Pons (tissue), 1 donor: Measurements from ENCODE around the gene SMIM34.
"Not testable (repeated sequence)": the region's sequence is repeated elsewhere in the genome, so short reads cannot be mapped to it uniquely, and the experiment has no call there.

Experiments used
- DNase-seq: peaks from one replicate; pipeline ENCODE4 v3.0.0-alpha.2; 2016; ENCODE audit warnings: low spot score

Gene SMIM34

GRCh38 chr21:34423805-34424204 lies at the start of gene SMIM34:
Gene SMIM34, minus strand, starts transcription at chr21:34423951. Its CDS starts 112 bp downstream, at chr21:34423839.
- DNase-seq = not testable (repeated sequence)

- DNase-seq = not testable (repeated sequence)
These were observed 43.6 kb upstream of the SMIM34 start for GRCh38 chr21:34467333-34467732.

- DNase-seq = not testable (repeated sequence)
These were observed 35.7 kb upstream of the SMIM34 start for GRCh38 chr21:34459426-34459825.

GRCh38 chr21:34458266-34458665 lies 34.5 kb upstream of the SMIM34 start:
- DNase-seq = not testable (repeated sequence)

- DNase-seq = not testable (repeated sequence)
These were observed 32.4 kb upstream of the SMIM34 start for GRCh38 chr21:34456180-34456579.

- DNase-seq = not testable (repeated sequence)
These were observed 31.9 kb upstream of the SMIM34 start for GRCh38 chr21:34455628-34456027.

GRCh38 chr21:34447018-34447417 lies 23.3 kb upstream of the SMIM34 start:
- not testable (repeated sequence) for DNase-seq

GRCh38 chr21:34443486-34443885 lies 19.7 kb upstream of the SMIM34 start:
- DNase-seq = not testable (repeated sequence)

- not testable (repeated sequence) for DNase-seq
These were observed 6.0 kb upstream of the SMIM34 start for GRCh38 chr21:34429710-34430109.

- not testable (repeated sequence) for DNase-seq
These were observed 4.7 kb upstream of the SMIM34 start for GRCh38 chr21:34428441-34428840.

- not testable (repeated sequence) for DNase-seq
These were observed 3.6 kb upstream of the SMIM34 start for GRCh38 chr21:34427339-34427738.

GRCh38 chr21:34417448-34418077 lies 6.2 kb downstream of the SMIM34 start:
- not testable (repeated sequence) for DNase-seq

- not testable (repeated sequence) for DNase-seq
These were observed 16.5 kb downstream of the SMIM34 start for GRCh38 chr21:34407294-34407693.

- not testable (repeated sequence) for DNase-seq
These were observed 17.1 kb downstream of the SMIM34 start for GRCh38 chr21:34406676-34407075.

GRCh38 chr21:34406102-34406501 lies 17.6 kb downstream of the SMIM34 start:
- not testable (repeated sequence) for DNase-seq

- DNase-seq = not testable (repeated sequence)
These were observed 18.1 kb downstream of the SMIM34 start for GRCh38 chr21:34405686-34406085.

- not testable (repeated sequence) for DNase-seq
These were observed 19.0 kb downstream of the SMIM34 start for GRCh38 chr21:34404742-34405141.

- not testable (repeated sequence) for DNase-seq
These were observed 23.2 kb downstream of the SMIM34 start for GRCh38 chr21:34400522-34400921.

GRCh38 chr21:34383724-34384415 lies 39.9 kb downstream of the SMIM34 start:
- DNase-seq = not testable (repeated sequence)

- DNase-seq = not testable (repeated sequence)
These were observed 40.6 kb downstream of the SMIM34 start for GRCh38 chr21:34383138-34383537.

GRCh38 chr21:34375619-34375972 lies 48.2 kb downstream of the SMIM34 start:
- not testable (repeated sequence) for DNase-seq

GRCh38 chr21:34374940-34375618 lies 48.7 kb downstream of the SMIM34 start, which contains the start of gene SMIM11:
Gene SMIM11, plus strand, starts transcription at chr21:34375507. Its CDS starts 3,998 bp downstream, at chr21:34379505.
- not testable (repeated sequence) for DNase-seq

- DNase-seq = not testable (repeated sequence)
These were observed 49.3 kb downstream of the SMIM34 start for GRCh38 chr21:34374462-34374861.
